ENCODE results near the gene RFX7.

The RFX7 gene

GRCh38 chr15:56042498-56042897 lies 201.2 kb downstream of the RFX7 start:
- no peak for DNase-seq

DNA sequence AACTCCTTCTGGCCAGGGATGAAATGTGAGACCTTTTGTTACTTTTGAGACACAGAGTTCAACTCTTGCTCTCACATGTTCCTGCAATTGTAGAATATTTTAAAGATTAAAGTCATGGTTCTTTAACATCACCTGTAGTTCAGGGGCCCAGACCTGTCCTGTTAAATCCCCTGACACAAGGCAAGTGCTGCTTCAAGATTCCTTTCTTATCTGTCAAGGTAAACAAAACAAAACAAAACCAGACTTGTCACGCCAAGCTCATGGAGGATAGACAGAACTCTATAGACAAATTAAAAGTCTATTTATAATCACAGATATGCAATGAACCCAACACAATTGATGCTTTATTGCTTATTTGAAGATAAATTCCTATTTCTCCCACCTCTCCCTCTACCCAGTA lies 201.6 kb downstream of the RFX7 start:
- no peak for DNase-seq

DNA sequence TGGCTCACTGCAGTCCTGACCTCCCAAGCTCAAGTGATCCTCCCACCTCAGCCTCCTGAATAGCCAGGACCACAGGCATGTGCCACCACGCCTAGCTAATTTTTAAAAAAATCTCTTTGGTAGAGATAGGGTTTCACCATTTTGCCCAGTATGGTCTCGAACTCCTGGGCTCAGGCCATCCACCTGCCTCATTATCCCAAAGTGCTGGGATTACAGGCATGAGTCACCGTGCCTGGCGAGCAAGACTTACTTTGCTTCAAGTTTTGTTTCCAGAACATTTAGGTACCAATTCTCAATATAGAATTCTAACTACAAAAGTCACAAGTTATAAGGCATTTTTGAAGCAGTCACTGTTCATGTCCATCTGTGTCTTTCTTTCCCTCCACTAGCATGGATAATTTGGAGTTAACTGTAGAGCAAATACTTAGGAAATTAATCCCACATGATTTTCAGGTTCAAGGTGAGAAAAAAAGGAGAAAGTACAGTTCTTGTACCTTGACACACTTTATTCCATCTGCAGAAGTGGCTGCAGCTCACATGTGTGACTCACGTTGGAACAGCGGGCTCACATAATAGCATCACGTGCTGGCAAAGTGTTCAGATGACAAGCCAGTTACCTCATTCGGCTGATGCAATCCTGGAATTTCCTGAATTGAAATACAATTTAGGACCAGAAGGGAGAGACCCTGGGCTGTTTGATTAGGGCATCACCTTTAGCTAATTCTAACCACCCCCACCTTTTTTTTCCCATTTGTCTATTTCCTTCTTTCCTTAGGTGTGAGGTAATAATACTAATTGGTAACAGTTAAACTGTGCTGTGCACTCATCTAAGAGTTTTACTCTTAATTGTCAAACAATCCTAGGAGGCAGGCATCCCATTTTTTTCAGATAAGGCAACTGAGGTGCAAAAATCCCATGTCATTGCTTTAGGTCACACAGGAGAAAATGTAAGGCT lies 203.3 kb downstream of the RFX7 start:
- peak; percentile 58 for DNase-seq

GRCh38 chr15:56038707-56039106 lies 205.0 kb downstream of the RFX7 start:
- DNase-seq, result no peak

DNA sequence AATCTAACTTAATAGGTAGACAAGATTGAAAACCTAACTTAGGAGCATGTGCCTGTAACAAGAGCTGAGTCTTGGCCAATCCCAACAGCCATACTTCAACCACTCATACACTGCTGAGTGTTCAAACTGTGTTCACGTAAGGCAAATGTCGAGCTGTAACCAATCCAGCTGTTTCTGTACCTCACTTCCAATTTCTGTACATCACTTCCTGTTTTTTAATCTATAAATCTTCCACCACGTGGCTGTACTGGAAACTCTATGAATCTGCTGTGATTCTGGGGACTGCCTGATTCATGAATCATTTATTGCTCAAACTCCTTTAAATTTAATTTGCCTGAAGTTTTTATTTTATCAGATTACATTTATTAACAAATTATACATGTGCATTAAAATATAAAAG lies 205.7 kb downstream of the RFX7 start:
- DNase-seq, result no peak

Data from NCI-H446 treated with DMSO at 0.1 percent for 48 hours (cell line).